HG02840 (cell line): ENCODE results near the gene GADL1.

Experiments
- ATAC-seq: cut with Tn5 transposase; IDR thresholded peaks from one replicate; pipeline ENCODE4 v1.9.1; 2021; ENCODE audit warnings: mild to moderate bottlenecking, moderate library complexity, moderate number of reproducible peaks; ENCODE audit not compliant: unreplicated experiment, low FRiP score

The GADL1 gene

DNA sequence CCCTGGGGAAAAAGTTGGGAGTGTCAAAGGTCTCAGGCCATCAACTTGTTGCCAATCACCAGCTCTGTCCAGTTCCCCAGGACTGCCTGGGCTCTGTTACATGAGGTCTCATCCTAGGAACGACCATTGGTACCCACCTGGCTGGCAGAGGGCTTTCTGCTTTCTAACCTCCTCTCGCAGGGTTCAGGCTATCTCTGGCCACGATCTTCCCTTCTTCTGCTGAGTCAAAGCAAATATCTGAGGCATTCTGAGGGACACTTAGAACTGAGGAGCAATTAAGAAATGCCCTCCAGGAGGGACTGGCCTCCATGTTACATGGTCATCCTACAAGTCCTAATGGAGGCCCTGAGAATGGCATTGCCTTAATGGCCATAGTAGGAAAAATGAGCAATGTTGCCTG, 210.7 kb downstream of the GADL1 start:
- ATAC-seq: no peak

- ATAC-seq: no peak
Measured at GRCh38 chr3:30682434-30683155, 211.9 kb downstream of the GADL1 start.

DNA sequence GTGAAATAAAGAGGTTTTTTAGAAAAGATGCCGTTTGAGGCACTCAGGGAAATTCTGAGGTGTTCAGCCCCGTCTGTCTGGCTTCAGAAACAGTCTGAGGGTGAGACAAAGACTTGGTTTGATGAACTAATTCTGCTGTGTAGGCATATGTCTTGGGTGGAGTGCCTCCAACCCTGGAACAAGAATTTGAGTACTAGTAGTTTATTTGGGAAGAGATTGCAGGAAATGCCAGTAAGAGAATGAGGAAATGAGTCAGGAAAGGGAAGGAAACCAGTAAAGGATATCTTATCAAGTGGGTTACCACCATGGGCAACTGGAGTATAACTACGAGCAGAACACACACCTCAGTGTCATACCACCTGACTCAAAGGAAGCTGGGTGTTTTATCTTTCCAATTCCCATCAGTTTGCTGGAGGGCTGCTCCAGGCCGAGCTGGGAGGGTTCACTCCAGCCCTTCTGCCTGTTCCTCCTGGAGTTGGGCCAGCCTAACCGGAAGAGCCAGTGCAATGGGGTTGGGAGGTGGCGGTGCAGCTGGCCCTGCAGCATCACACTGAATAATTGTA, 212.7 kb downstream of the GADL1 start:
- no peak for ATAC-seq

GRCh38 chr3:30680789-30681648, 213.4 kb downstream of the GADL1 start:
- no peak for ATAC-seq

DNA sequence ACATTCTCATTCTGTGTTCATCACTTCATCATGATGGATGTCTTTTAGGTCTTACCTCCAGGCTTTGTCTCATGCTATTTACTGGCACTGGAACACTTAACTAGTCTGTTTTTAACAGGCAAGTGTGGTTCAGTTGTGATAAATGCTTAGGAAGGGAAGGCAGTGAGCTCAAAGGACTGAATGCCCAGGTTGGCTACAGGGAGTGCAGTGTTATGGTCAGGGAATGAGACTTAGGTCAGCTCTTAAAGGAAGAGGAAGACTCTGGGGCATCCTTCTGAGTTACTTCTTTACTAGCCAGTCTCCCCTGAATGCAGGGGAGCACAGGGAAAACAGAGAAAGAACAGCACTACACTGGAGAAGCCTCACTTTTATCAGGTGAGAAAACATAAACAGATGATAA, 215.4 kb downstream of the GADL1 start:
- ATAC-seq: no peak

DNA sequence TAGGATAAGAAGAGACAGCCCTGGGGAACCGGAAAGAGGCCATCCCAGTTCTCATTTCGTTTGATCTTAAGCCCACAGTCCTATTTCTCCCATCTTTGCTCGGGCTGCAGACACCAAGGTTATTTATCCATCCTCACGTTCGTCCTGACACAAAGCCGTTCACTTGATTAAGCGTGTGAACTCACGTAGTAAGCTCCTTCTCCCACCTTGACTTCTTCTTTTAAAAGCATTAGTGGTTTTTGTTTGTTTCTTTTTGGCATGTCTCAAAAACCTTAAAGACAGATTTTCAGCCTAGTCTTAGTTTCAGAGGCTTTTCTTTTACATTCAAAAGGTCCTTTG, 217.1 kb downstream of the GADL1 start:
- no peak for ATAC-seq

DNA sequence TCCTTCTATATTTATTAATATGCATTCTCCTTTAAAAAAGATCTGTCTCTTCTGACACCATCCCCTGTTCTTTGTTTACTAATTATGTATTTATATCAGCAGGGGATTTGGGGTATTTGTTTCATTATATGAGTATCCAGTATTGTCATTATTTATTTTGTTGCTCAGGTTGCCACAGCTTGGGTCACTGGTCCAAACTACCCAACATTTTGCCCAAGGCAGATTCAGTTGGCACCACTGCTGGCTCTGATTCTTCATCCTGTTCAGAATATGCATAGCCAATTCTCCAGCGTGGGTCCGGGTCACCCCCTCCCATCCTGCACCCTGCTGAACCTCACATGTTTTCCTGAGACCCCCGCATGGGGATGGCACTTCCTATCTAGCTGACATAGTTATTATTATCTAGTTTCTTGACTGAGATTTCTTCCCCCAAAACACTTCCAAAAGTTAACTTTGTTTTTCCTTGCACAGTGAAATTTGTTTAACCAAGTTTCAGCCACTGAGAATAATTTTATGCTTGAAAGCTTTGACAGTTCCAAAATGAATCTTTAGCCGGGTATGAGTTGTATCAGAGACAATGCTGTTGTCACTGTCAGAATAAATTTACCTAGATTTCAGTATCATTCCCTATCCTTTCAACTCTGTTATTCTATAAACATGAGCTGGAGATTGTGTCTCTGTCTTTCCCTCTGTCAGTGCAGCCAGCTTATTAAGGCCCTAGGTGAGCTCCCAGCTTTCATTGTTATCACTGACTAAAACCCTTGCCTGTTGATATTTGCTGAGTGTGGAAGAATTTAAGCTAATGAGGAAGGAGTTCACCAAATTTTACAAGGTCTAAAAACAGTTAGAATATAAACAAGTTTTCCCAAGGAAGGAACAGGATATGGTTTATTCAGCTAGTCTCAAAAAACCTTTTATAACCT, 217.8 kb downstream of the GADL1 start:
- ATAC-seq: no peak
